GM10847 (cell line): ENCODE measurements around the gene TNFSF12.
A peak's percentile ranks its signal among the peaks of the same experiment; 100 is the strongest.

Experiments
- POLR2A ChIP-seq: IDR thresholded peaks from 2 replicates; pipeline ENCODE4 v1.6.1; 2011; ENCODE audit not compliant: insufficient read length; ENCODE audit errors: extremely low read depth

TNFSF12 gene

GRCh38 chr17:7575481-7575883, 26.6 kb downstream of the TNFSF12 start:
- TF ChIP-seq POLR2A = no peak

- TF ChIP-seq POLR2A = no peak
Measured at GRCh38 chr17:7575959-7576358, 27.1 kb downstream of the TNFSF12 start.

- TF ChIP-seq POLR2A = no peak
Measured at GRCh38 chr17:7576432-7576937, 27.6 kb downstream of the TNFSF12 start.

GRCh38 chr17:7577327-7578199, 28.7 kb downstream of the TNFSF12 start:
- no peak for TF ChIP-seq POLR2A

GRCh38 chr17:7579001-7579833, 30.4 kb downstream of the TNFSF12 start, which contains the start of gene CD68:
Gene CD68, plus strand, starts transcription at chr17:7579638. Its CDS starts 40 bp downstream, at chr17:7579678.
- peak; percentile 42 for TF ChIP-seq POLR2A

GRCh38 chr17:7579834-7580603, 31.2 kb downstream of the TNFSF12 start:
- no peak for TF ChIP-seq POLR2A

- no peak for TF ChIP-seq POLR2A
Measured at GRCh38 chr17:7580604-7581575, 32.0 kb downstream of the TNFSF12 start.

GRCh38 chr17:7582396-7583252, 33.8 kb downstream of the TNFSF12 start:
- TF ChIP-seq POLR2A = no peak

- TF ChIP-seq POLR2A = peak; percentile 77
Measured at GRCh38 chr17:7583253-7584109, 34.6 kb downstream of the TNFSF12 start, which contains the start of gene MPDU1. Gene MPDU1, plus strand, starts transcription at chr17:7583852. Its CDS starts 11 bp downstream, at chr17:7583863.

- no peak for TF ChIP-seq POLR2A
Measured at GRCh38 chr17:7586673-7587419, 38.0 kb downstream of the TNFSF12 start.
